ENCODE results near the gene TACC3.

GRCh38 chr4:1793940-1794808, 72.9 kb downstream of the TACC3 start:
- TF ChIP-seq TEAD4 (CRISPR knock-in tag; IDR thresholded peaks at IDR 0.05) (no peak), USF2 (CRISPR knock-in tag; IDR thresholded peaks at IDR 0.05) (no peak), CTCF (IDR thresholded peaks at IDR 0.05) (no peak)

Data from WTC11 (cell line).